ENCODE measurements around the gene CEL.
"Not testable (repeated sequence)": the region's sequence is repeated elsewhere in the genome, so short reads cannot be mapped to it uniquely, and the experiment has no call there.

The CEL gene

DNA sequence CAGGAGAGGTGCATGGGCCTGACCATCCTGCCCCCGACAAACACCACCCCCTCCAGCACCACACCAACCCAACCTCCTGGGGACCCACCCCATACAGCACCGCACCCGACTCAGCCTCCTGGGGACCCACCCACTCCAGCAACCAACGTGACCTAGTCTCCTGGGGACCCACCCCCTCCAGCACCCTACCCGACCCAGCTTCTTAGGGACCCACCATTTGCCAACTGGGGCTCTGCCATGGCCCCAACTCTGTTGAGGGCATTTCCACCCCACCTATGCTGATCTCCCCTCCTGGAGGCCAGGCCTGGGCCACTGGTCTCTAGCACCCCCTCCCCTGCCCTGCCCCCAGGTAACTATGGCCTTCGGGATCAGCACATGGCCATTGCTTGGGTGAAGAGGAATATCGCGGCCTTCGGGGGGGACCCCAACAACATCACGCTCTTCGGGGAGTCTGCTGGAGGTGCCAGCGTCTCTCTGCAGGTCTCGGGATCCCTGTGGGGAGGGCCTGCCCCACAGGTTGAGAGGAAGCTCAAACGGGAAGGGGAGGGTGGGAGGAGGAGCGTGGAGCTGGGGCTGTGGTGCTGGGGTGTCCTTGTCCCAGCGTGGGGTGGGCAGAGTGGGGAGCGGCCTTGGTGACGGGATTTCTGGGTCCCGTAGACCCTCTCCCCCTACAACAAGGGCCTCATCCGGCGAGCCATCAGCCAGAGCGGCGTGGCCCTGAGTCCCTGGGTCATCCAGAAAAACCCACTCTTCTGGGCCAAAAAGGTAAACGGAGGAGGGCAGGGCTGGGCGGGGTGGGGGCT lies 4.6 kb downstream of the CEL start:
- DNase-seq: no peak

DNA sequence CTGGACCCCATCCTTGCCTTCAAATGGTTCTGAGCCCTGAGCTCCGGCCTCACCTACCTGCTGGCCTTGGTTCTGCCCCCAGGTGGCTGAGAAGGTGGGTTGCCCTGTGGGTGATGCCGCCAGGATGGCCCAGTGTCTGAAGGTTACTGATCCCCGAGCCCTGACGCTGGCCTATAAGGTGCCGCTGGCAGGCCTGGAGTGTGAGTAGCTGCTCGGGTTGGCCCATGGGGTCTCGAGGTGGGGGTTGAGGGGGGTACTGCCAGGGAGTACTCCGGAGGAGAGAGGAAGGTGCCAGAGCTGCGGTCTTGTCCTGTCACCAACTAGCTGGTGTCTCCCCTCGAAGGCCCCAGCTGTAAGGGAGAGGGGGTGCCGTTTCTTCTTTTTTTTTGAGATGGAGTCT lies 5.2 kb downstream of the CEL start:
- DNase-seq: no peak

DNA sequence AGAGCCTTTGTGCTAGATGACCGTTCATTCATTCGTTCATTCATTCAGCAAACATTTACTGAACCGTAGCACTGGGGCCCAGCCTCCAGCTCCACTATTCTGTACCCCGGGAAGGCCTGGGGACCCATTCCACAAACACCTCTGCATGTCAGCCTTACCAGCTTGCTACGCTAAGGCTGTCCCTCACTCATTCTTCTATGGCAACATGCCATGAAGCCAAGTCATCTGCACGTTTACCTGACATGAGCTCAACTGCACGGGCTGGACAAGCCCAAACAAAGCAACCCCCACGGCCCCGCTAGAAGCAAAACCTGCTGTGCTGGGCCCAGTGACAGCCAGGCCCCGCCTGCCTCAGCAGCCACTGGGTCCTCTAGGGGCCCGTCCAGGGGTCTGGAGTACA lies 6.0 kb downstream of the CEL start:
- no peak for DNase-seq

DNA sequence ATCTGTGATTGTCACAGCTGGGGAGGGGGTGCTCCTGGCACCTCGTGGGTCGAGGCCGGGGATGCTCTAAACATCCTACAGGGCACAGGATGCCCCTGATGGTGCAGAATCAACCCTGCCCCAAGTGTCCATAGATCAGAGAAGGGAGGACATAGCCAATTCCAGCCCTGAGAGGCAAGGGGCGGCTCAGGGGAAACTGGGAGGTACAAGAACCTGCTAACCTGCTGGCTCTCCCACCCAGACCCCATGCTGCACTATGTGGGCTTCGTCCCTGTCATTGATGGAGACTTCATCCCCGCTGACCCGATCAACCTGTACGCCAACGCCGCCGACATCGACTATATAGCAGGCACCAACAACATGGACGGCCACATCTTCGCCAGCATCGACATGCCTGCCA lies 6.7 kb downstream of the CEL start:
- not testable (repeated sequence) for DNase-seq

DNA sequence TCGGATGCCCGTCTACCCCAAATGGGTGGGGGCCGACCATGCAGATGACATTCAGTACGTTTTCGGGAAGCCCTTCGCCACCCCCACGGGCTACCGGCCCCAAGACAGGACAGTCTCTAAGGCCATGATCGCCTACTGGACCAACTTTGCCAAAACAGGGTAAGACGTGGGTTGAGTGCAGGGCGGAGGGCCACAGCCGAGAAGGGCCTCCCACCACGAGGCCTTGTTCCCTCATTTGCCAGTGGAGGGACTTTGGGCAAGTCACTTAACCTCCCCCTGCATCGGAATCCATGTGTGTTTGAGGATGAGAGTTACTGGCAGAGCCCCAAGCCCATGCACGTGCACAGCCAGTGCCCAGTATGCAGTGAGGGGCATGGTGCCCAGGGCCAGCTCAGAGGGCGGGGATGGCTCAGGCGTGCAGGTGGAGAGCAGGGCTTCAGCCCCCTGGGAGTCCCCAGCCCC lies 8.8 kb downstream of the CEL start:
- not testable (repeated sequence) for DNase-seq

DNA sequence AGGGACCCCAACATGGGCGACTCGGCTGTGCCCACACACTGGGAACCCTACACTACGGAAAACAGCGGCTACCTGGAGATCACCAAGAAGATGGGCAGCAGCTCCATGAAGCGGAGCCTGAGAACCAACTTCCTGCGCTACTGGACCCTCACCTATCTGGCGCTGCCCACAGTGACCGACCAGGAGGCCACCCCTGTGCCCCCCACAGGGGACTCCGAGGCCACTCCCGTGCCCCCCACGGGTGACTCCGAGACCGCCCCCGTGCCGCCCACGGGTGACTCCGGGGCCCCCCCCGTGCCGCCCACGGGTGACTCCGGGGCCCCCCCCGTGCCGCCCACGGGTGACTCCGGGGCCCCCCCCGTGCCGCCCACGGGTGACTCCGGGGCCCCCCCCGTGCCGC lies 9.2 kb downstream of the CEL start:
- not testable (repeated sequence) for DNase-seq

DNA sequence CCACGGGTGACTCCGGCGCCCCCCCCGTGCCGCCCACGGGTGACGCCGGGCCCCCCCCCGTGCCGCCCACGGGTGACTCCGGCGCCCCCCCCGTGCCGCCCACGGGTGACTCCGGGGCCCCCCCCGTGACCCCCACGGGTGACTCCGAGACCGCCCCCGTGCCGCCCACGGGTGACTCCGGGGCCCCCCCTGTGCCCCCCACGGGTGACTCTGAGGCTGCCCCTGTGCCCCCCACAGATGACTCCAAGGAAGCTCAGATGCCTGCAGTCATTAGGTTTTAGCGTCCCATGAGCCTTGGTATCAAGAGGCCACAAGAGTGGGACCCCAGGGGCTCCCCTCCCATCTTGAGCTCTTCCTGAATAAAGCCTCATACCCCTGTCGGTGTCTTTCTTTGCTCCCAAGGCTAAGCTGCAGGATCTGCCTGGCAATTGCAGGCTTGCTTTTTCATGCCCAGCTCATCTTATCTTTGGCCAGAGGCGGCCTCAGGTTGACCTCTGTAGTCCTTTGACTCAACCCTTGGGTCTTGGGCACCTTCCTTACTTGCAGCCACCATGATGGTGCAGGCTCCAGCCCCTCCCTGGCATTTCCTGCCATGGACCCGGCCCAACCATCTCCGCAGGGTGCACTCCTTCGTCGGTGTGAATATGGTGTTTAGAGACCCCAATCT lies 9.8 kb downstream of the CEL start:
- DNase-seq: no peak

DNA sequence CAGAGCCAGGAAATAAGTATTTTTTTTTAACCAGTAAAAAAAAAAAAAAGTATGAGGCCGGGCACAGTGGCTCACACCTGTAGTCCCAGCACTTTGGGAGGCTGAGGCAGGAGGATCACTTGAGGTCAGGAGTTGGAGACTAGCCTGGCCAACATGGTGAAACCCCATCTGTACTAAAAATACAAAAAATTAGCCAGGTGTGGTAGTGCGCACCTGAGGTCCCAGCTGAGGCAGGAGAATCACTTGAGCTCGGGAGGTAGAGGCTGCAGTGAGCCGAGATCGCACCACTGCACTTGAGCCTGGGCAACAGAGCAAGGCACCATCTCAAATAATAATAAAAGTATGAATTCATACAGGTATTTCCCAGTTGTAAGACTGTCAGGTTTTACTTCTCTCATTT lies 10.4 kb downstream of the CEL start:
- DNase-seq: not testable (repeated sequence)

DNA sequence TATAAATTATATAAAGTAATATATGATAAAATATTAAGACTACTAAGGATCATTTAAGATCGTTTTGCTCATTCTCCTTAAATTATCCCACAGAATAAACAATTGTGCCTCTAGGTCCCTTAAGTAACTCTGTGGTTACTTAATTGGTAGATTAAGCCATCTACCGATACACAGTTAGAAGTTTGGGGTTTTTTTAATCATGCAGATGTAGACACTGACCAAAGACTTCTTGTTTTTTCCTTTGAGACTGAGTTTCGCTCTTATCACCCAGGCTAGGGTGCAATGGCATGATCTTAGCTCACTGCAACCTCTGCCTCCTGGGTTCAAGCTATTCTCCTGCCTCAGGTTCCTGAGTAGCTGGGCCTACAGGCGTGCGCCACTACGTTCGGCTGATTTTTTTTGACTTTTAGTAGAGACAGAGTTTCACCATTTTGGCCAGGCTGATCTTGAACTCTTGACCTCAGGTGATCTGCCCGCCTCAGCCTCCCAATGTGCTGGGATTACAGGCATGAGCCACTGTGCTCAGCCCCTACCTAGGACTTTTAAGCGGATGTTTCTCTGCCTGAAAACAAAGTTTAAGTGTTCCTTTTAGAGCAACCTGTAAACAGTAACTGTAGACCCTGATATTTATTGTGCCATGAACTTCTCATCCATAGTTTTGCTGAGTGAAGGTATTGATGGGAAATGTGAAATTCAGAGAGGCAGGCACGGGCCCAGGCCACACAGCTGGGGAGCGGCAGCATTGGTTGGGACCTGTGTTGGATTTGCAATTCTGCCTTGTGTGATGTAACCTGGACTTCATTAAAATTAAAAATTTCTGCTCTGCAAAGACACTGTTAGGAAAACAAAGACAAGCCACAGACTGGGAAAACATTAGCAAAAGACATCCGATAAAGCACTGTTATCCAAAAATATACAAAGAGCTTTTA lies 11.6 kb downstream of the CEL start:
- no peak for DNase-seq

DNA sequence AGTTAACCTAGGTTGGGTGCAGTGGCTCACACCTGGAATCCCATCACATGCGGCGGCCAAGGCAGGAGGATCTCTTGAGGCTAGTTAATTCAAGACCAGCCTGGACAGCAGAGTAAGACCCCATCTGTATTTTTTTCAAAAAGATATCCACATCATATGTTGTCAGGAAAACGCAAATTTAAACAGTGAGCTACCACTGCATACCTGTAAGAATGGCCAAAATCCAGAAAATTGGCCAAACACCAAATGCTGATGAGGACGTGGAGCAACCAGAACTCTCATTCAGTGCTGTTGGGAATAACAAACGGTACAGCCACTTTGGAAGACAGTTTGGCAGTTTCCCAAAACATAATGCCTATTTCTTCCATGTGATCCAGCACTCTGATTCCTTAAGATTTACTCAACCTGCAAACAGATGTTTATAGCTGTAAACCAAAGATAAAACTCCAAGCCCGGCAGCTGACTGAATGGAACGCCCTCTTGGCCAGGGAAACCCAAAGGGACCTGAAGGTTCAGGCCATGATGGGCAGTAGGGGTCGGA lies 12.4 kb downstream of the CEL start:
- no peak for DNase-seq

DNA sequence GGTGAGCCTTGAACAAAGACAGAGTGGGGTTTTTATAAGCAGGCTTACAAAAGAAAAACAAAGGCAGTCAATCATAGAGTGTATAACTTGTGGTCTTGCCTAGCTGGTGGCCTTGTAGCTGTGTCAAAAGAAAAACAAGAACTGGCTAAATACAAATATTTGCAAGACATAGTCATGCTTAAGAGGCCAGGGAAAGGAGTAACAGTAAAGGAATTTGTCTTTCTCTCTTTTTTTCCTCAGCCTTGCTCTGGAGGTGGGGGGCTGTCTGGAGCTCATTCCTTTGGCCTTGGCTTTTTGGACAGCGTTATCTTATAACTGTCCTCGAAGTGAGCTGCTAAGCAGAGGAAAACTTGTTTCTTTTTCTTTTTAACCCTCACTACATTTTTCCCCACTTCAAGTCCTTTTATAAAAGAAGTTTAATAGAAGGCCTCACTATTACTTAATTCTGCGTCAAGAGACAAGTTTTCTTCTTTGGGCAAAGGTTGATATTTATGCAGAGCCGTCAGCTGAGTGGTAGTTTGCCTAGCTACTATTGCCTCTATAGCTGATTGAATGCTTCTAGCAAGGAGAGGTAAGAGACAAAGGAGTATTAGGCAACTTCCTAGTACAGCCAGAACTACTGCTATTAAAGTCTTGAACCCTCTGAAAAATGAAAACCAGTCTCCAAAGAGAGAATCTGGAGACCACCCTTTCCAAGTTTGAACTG lies 14.3 kb downstream of the CEL start:
- no peak for DNase-seq

DNA sequence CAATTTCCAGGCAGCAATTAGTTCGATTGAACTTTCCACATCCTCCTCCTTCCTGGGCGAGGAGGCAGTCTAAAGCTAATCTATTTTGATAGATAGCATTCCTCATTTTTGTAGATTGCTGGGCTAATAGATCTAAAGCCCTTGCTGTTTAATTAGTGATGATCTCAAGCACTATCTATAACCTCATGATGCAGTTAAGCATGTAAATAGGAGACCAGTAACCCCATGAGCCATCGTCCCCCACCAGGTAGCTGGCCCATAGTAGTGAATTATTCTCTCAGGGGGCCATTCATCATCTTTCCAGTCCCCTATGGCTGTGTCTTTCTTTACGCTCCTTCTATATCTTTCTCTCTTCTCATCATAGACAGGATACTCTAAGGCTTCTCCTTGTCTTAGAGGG lies 14.9 kb downstream of the CEL start:
- no peak for DNase-seq

DNA sequence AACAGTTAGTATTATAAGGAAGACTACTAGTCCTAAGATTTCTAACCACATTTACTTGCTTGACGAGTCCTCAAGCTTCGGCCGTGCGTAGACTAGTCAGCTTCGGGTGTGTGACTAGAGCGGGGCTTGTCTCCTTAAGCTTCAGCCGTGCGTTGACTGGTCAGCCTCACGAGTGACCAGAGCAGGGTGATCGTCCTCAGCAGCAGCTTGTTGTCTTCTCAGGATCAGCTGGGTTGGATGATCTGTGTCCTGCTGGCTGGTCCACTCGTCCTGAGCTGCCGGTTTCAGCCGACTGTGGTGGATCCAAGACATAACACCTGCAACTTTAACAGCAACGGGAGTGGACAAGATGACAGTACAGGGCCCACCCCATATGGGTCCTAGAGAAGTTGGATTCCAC lies 16.7 kb downstream of the CEL start:
- no peak for DNase-seq

DNA sequence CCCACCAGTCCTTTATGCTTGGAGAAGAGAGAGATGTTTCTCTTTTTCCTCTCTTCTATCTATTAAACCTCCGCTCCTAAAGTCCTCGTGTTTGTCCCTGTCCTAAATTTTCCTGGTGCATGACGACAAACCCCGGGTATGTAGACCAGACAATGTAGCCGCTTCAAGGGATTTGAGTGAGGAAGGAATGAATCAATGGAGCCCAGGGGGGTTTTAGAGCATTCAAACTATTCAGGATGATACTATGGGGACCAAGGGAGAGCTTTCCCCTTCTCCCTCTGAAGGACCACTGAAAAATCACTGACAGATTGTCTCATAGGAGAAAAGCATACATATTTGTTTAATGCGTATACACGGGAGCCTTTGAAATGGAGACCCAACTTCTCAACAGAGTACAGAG lies 18.4 kb downstream of the CEL start:
- no peak for DNase-seq

DNA sequence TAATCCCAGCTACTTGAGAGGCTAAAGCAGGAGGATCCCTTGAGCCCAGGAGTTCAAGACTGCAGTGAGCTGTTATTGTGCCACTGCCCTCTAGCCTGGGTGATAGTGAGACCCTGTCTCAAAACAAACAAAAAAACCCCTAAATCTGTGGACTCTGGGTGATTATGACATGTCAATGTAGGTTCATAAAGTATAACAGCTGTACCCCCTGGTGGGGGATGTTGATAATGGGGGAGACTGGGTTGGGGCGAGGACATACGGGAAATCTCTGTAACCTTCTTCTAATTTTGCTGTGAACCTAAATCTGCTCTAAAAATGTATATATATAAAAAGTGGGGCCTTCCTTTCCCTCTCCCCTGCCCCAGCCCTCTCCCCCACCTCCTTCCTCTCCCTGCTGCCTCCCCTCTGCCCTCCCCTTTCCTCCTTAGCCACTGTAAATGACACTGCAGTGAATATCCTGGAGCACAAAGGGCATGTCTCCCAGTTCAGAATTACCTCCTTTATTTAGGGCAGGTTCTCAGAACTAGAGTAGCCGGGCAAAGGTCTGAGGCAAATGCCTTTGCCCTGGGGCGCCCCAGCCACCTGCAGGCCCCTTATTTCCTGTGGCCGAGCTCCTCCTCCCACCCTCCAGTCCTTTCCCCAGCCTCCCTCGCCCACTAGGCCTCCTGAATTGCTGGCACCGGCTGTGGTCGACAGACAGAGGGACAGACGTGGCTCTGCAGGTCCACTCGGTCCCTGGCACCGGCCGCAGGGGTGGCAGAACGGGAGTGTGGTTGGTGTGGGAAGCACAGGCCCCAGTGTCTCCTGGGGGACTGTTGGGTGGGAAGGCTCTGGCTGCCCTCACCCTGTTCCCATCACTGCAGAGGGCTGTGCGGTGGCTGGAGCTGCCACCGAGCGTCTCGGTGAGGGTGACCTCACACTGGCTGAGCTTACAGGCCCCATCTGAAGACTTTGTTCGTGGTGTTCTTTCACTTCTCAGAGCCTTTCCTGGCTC lies 19.3 kb downstream of the CEL start:
- not testable (repeated sequence) for DNase-seq

DNA sequence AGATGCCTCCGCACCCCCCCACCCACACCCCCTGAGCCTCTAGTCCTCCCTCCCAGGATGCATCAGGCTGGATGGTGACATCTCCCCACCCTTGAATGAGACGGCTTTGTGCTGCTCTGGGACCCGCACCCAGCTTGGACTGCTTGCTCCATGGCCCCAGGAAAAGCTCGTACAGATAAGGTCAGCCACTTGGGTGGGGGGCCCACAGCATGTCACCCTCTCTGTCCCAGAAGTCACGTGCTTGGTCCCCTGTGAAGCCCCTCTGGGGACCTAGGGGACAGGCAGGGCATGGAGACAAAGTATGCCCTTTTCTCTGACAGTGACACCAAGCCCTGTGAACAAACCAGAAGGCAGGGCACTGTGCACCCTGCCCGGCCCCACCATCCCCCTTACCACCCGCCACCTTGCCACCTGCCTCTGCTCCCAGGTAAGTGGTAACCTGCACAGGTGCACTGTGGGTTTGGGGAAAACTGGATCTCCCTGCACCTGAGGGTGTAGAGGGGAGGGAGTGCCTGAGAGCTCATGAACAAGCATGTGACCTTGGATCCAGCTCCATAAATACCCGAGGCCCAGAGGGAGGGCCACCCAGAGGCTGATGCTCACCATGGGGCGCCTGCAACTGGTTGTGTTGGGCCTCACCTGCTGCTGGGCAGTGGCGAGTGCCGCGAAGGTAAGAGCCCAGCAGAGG lies 20.3 kb downstream of the CEL start:
- not testable (repeated sequence) for DNase-seq

DNA sequence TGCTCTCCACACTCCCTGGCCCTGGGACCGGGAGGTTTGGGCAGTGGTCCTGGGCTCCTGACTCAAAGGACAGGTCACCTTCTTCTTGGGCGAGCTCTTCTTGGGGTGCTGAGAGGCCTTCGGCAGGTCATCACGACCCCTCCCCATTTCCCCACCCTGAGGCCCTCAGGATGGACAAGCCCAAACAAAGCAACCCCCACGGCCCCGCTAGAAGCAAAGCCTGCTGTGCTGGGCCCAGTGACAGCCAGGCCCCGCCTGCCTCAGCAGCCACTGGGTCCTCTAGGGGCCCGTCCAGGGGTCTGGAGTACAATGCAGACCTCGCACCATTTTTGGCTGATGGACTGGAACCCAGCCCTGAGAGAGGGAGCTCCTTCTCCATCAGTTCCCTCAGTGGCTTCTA lies 21.9 kb downstream of the CEL start:
- not testable (repeated sequence) for DNase-seq

DNA sequence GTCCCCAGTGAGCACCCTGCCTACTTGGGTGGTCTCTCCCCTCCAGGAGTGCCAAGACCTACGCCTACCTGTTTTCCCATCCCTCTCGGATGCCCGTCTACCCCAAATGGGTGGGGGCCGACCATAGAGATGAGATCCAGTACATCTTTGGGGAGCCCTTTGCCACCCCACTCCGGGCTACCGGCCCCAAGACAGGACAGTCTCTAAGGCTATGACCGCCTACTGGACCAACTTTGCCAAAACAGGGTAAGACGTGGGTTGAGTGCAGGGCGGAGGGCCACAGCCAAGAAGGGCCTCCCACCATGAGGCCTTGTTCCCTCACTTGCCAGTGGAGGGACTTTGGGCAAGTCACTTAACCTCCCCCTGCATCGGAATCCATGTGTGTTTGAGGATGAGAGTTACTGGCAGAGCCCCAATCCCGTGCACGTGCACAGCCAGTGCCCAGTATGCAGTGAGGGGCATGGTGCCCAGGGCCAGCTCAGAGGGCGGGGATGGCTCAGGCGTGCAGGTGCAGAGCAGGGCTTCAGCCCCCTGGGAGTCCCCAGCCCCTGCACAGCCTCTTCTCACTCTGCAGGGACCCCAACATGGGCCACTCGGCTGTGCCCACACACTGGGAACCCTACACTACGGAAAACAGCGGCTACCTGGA lies 24.6 kb downstream of the CEL start:
- not testable (repeated sequence) for DNase-seq

DNA sequence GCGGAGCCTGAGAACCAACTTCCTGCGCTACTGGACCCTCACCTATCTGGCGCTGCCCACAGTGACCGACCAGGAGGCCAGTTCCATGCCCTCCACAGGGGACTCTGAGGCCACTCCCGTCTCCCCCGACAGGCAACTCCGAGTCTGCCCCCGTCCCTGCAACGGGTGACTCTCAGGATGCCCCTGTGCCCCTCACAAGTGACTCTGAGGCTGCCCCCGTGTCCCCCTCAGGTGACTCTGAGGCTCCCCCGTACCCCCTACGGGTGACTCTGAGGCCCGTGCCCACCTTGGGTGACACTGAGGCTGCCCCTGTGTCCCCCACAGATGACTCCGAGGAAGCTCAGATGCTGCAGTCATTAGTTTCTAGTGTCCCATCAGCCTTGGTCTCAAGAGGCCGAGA lies 25.1 kb downstream of the CEL start:
- DNase-seq: no peak
